CD14-positive monocyte (primary cell): Measurements from ENCODE around the gene SOX30. TPM values are rescaled to one million over a fixed set of nuclear protein-coding genes. Genes with fewer than 3 reads are reported as not detected.
"Not testable (repeated sequence)": the region's sequence is repeated elsewhere in the genome, so short reads cannot be mapped to it uniquely, and the experiment has no call there.

Experiments used
- DNase-seq, 3 donors: peaks; one replicate each; pipeline ENCODE4 v3.0.0-alpha.2; 2011 to 2022
- H2AFZ ChIP-seq: 2 replicates; pipeline ENCODE4 v1.6.0; 2012; ENCODE audit warnings: mild to moderate bottlenecking, low read depth, low read length, inconsistent platforms; ENCODE audit not compliant: insufficient read depth, poor library complexity, severe bottlenecking
- H3K27ac ChIP-seq, 2 donors: 1 replicate in 1 of 2; 2 replicates in 1 of 2; pipeline ENCODE4 v1.5.1; 2012 to 2013; ENCODE audit warnings: low read length in 2 of 2, control low read depth in 1 of 2, inconsistent platforms in 1 of 2, low read depth in 1 of 2, mild to moderate bottlenecking in 1 of 2
- H3K27me3 ChIP-seq, 2 donors: one replicate each; pipeline versions ENCODE4 v1.6.0 to v1.6.1; 2011 to 2013; ENCODE audit warnings: low read length in 2 of 2; ENCODE audit not compliant: control insufficient read depth in 2 of 2, insufficient read depth in 2 of 2
- H3K36me3 ChIP-seq, 2 donors: replicated peaks in 1 of 2; 1 replicate in 1 of 2; 2 replicates in 1 of 2; pipeline versions ENCODE4 v1.5.1 to v1.6.1; 2012 to 2013; ENCODE audit warnings: low read length in 2 of 2, control low read depth in 1 of 2, inconsistent platforms in 1 of 2, mild to moderate bottlenecking in 1 of 2; ENCODE audit not compliant: insufficient read depth in 2 of 2, control insufficient read depth in 1 of 2
- H3K4me1 ChIP-seq, 2 donors: 1 replicate in 1 of 2; 2 replicates in 1 of 2; pipeline versions ENCODE4 v1.5.1 to v1.6.1; 2012 to 2013; ENCODE audit warnings: low read length in 2 of 2, control low read depth in 1 of 2, inconsistent platforms in 1 of 2, mild to moderate bottlenecking in 1 of 2, moderate library complexity in 1 of 2; ENCODE audit not compliant: insufficient read depth in 2 of 2, control insufficient read depth in 1 of 2
- H3K4me2 ChIP-seq: replicated peaks from 2 replicates; pipeline ENCODE3; 2012; ENCODE audit warnings: low read length, moderate library complexity, mild to moderate bottlenecking; ENCODE audit not compliant: poor library complexity, severe bottlenecking; ENCODE audit errors: extremely low read depth
- H3K4me3 ChIP-seq, 3 experiments: fragments of 200-600 bp in 1 of 3; sonication (generic) in 1 of 3; replicated peaks in 1 of 3; 1 replicate in 2 of 3; 2 replicates in 1 of 3; pipeline ENCODE4 v1.5.1; 2011 to 2013; ENCODE audit warnings: low read length in 3 of 3, mild to moderate bottlenecking in 3 of 3, control low read depth in 2 of 3, low read depth in 2 of 3, inconsistent platforms in 1 of 3, moderate library complexity in 1 of 3
- H3K79me2 ChIP-seq: 2 replicates; pipeline ENCODE4 v1.6.0; 2012; ENCODE audit warnings: mild to moderate bottlenecking, control low read depth, inconsistent platforms, low read length, moderate library complexity; ENCODE audit not compliant: insufficient read depth
- H3K9ac ChIP-seq: 2 replicates; pipeline ENCODE4 v1.6.0; 2017; ENCODE audit warnings: low read length, mild to moderate bottlenecking; ENCODE audit not compliant: insufficient read depth, poor library complexity, severe bottlenecking
- H3K9me3 ChIP-seq, 2 donors: replicated peaks in 1 of 2; 1 replicate in 1 of 2; 2 replicates in 1 of 2; pipeline versions ENCODE4 v1.5.1 to v1.6.1; 2012 to 2013; ENCODE audit warnings: low read length in 2 of 2, control low read depth in 1 of 2; ENCODE audit not compliant: control insufficient read depth in 1 of 2, insufficient read depth in 1 of 2
- H4K20me1 ChIP-seq: 2 replicates; pipeline ENCODE4 v1.6.0; 2012; ENCODE audit warnings: mild to moderate bottlenecking, low read length, control low read depth, moderate library complexity; ENCODE audit not compliant: insufficient read depth
- H3K27ac Mint-ChIP-seq, 7 donors: one replicate each; pipeline ENCODE4 v1.8.0; 2020; ENCODE audit warnings: mild to moderate bottlenecking in 7 of 7, mixed read lengths in 7 of 7, moderate library complexity in 6 of 7, inconsistent platforms in 2 of 7
- H3K27me3 Mint-ChIP-seq, 3 donors: one replicate each; pipeline ENCODE4 v1.8.0; 2021 to 2022; ENCODE audit warnings: low read depth in 3 of 3, mild to moderate bottlenecking in 3 of 3, mixed read lengths in 3 of 3, moderate library complexity in 3 of 3, inconsistent platforms in 1 of 3
- H3K36me3 Mint-ChIP-seq, 2 donors: one replicate each; pipeline ENCODE4 v1.8.0; 2020; ENCODE audit warnings: mixed read lengths in 2 of 2, inconsistent platforms in 1 of 2, mild to moderate bottlenecking in 1 of 2
- H3K4me1 Mint-ChIP-seq: one replicate; pipeline ENCODE4 v1.8.0; 2020; ENCODE audit warnings: mild to moderate bottlenecking, mixed read lengths
- H3K4me3 Mint-ChIP-seq, 2 donors: one replicate each; pipeline ENCODE4 v1.8.0; 2020; ENCODE audit warnings: mild to moderate bottlenecking in 2 of 2, mixed read lengths in 2 of 2, moderate library complexity in 1 of 2
- H3K9me3 Mint-ChIP-seq, 7 donors: one replicate each; pipeline ENCODE4 v1.8.0; 2020 to 2022; ENCODE audit warnings: mixed read lengths in 7 of 7, mild to moderate bottlenecking in 6 of 7, moderate library complexity in 6 of 7, inconsistent platforms in 2 of 7
- WGBS: methylation state at CpG from one replicate; pipeline ENCODE4 v1.1.5; 2013; ENCODE audit warnings: missing lambda C conversion rate; ENCODE audit not compliant: insufficient coverage; 5-methylcytosine and 5-hydroxymethylcytosine counted together
- intact Hi-C, 2 donors: fragments of 100-400 bp; cut with micrococcal nuclease; formaldehyde crosslinking; loops; one replicate each; pipeline versions ENCODE4 v1.15.0 to v1.15.1; 2023
- polyA plus RNA-seq, 3 donors: library from polyadenylated mRNA; depleted of rRNA in 1 of 3; unstranded in 2 of 3; stranded (reverse) in 1 of 3; fragments of 300-500 nt in 2 of 3; fragments of >200 nt in 1 of 3; fragmentation: Illumina TruSeq in 2 of 3; gene quantifications; 1 replicate in 2 of 3; 2 replicates in 1 of 3; pipeline ENCODE4 v1.2.3, GENCODE V29; 2012 to 2021
- TF ChIP-seq, protein P1 (sequence below): fragments of 200-600 bp; IDR thresholded peaks from one replicate; pipeline ENCODE4 v1.8.0; 2022; ENCODE audit warnings: antibody characterized with exemption, mild to moderate bottlenecking

SOX30 gene
- polyA plus RNA-seq, 3 donors, result 0.03 to 0.22 (median 0.12) TPM

DNA sequence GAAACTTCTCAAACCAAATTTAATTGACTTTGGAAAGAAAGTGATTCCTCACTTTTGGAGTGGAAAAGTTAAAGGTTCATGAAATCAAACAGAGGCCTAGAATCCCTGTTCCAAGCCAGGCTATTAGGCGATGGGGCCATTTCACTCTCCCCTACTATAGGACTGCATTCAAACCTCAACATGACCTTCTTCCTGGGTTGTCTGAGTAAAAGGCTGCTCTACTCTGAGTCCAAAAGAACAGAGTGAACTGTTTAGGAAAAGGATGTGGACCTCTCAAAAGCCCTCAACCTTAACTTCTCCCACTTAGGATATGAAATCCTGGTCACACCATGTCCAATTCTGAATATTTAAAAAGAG, 34.9 kb upstream of the SOX30 start:
- TF ChIP-seq, protein P1, sequence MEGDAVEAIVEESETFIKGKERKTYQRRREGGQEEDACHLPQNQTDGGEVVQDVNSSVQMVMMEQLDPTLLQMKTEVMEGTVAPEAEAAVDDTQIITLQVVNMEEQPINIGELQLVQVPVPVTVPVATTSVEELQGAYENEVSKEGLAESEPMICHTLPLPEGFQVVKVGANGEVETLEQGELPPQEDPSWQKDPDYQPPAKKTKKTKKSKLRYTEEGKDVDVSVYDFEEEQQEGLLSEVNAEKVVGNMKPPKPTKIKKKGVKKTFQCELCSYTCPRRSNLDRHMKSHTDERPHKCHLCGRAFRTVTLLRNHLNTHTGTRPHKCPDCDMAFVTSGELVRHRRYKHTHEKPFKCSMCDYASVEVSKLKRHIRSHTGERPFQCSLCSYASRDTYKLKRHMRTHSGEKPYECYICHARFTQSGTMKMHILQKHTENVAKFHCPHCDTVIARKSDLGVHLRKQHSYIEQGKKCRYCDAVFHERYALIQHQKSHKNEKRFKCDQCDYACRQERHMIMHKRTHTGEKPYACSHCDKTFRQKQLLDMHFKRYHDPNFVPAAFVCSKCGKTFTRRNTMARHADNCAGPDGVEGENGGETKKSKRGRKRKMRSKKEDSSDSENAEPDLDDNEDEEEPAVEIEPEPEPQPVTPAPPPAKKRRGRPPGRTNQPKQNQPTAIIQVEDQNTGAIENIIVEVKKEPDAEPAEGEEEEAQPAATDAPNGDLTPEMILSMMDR, result no peak
- peaks cover 0 to 14% of the 10 kb centered on the region in 2 donors for H3K9me3 ChIP-seq
- Mint-ChIP-seq H3K9me3 (peaks cover 7 to 18% (median 14%) of the 10 kb centered on the region in 7 donors), H3K4me3 (no peak overlapping the region), H3K4me1 (no peaks in the 10 kb centered on the region), H3K36me3 (no peaks in the 10 kb centered on the region), H3K27me3 (peaks cover 0 to 22% (median 5%) of the 10 kb centered on the region in 3 donors), H3K27ac (no peak overlapping the region)
- no peak overlapping the region for H3K27ac ChIP-seq
- DNase-seq, result no peak
- no peak overlapping the region for H3K9ac ChIP-seq
- no peak overlapping the region for H3K4me3 ChIP-seq
- H4K20me1 ChIP-seq, result no peaks in the 10 kb centered on the region
- H3K27me3 ChIP-seq, result peaks cover 0 to 4% of the 10 kb centered on the region in 2 donors
- WGBS, result no CpG with 5 or more reads among the region's 1 CpG
- intact Hi-C loops, result no loop called here
- no peak overlapping the region for H2AFZ ChIP-seq
- no peaks in the 10 kb centered on the region for H3K4me1 ChIP-seq
- H3K36me3 ChIP-seq, result no peaks in the 10 kb centered on the region
- no peak overlapping the region for H3K4me2 ChIP-seq
- H3K79me2 ChIP-seq, result no peaks in the 10 kb centered on the region

DNA sequence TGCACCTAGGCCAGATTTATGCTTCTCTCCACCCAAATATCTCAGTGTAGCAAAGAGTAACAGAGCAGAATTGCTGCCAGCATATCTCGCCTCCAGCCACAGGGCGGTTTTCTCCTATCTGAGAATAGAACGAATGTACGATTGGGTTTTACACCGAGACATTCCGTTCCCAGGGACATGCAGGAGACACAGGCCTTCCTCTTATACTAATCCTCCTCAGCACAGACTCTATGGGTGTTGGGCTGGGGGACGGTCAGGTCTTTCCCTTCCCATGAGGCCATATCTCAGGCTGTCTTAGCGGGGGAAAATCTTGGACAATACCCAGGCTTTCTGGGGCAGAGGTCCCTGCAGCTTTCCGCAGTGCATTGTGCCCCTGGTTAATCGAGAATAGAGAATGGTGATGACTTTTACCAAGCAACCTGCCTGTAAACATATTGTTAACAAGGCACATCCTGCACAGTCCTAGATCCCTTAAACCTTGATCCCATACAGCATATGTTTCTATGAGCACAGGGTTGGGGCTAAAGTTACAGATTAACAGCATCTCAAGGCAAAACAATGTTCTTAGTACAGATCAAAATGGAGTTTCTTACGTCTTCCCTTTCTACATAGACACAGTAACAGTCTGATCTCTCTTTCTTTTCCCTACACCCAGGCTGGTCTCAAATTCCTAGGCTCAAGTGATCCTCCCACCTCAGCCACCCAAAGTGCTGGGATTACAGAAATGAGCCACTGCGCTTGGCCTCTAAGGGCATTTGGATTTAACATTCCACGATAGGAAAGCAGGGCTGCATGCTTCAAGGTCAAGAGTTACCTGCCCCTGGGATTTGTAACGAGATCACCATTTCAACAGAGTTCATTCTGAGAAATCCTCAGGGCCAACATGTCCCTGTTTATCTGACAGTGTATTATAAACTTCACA, 34.3 kb upstream of the SOX30 start:
- H3K27ac Mint-ChIP-seq, H3K79me2 ChIP-seq, H4K20me1 ChIP-seq, H3K4me3 ChIP-seq, H3K36me3 ChIP-seq, H3K36me3 Mint-ChIP-seq, H3K4me1 ChIP-seq, H3K4me1 Mint-ChIP-seq, H3K27me3 ChIP-seq, H3K4me3 Mint-ChIP-seq, H2AFZ ChIP-seq, DNase-seq, H3K27ac ChIP-seq, intact Hi-C loops, H3K4me2 ChIP-seq, H3K9ac ChIP-seq: not testable (repeated sequence)
- H3K9me3 Mint-ChIP-seq, result peaks cover 7 to 17% (median 12%) of the 10 kb centered on the region in 7 donors
- 98% methylated on average over 9 of the region's 14 CpGs for WGBS
- peaks cover 0 to 25% (median 5%) of the 10 kb centered on the region in 3 donors for H3K27me3 Mint-ChIP-seq
- peaks cover 0 to 14% of the 10 kb centered on the region in 2 donors for H3K9me3 ChIP-seq
